NK-92 (cell line): Measurements from ENCODE around the gene CNTNAP5.

Experiments
- DNase-seq: peaks from one replicate; lab custom pipeline; 2025; ENCODE audit not compliant: unreplicated experiment; lab: John Stamatoyannopoulos, UW

CNTNAP5 gene

GRCh38 chr2:124258140-124258880, 233.2 kb downstream of the CNTNAP5 start:
- DNase-seq = no peak

GRCh38 chr2:124261456-124261855, 236.4 kb downstream of the CNTNAP5 start:
- DNase-seq = no peak

GRCh38 chr2:124264551-124265091, 239.5 kb downstream of the CNTNAP5 start:
- no peak for DNase-seq

GRCh38 chr2:124267794-124268193, 242.7 kb downstream of the CNTNAP5 start:
- no peak for DNase-seq

GRCh38 chr2:124269348-124269747, 244.3 kb downstream of the CNTNAP5 start:
- no peak for DNase-seq

- DNase-seq = no peak
These were observed 247.3 kb downstream of the CNTNAP5 start for GRCh38 chr2:124272261-124272841.

- DNase-seq = no peak
These were observed 256.5 kb downstream of the CNTNAP5 start for GRCh38 chr2:124281541-124281940.

GRCh38 chr2:124283096-124283495, 258.0 kb downstream of the CNTNAP5 start:
- no peak for DNase-seq

GRCh38 chr2:124286089-124286783, 261.1 kb downstream of the CNTNAP5 start:
- no peak for DNase-seq

GRCh38 chr2:124289060-124289459, 264.0 kb downstream of the CNTNAP5 start:
- DNase-seq = no peak

- DNase-seq = no peak
These were observed 264.5 kb downstream of the CNTNAP5 start for GRCh38 chr2:124289615-124290014.

- no peak for DNase-seq
These were observed 271.4 kb downstream of the CNTNAP5 start for GRCh38 chr2:124296470-124296869.

- no peak for DNase-seq
These were observed 276.8 kb downstream of the CNTNAP5 start for GRCh38 chr2:124301915-124302314.

- DNase-seq = no peak
These were observed 283.4 kb downstream of the CNTNAP5 start for GRCh38 chr2:124308319-124309062.

GRCh38 chr2:124309563-124310138, 284.6 kb downstream of the CNTNAP5 start:
- no peak for DNase-seq

- no peak for DNase-seq
These were observed 285.6 kb downstream of the CNTNAP5 start for GRCh38 chr2:124310671-124311070.

GRCh38 chr2:124314084-124314483, 289.0 kb downstream of the CNTNAP5 start:
- DNase-seq = no peak

- no peak for DNase-seq
These were observed 290.3 kb downstream of the CNTNAP5 start for GRCh38 chr2:124315221-124315880.

GRCh38 chr2:124316133-124316532, 291.0 kb downstream of the CNTNAP5 start:
- no peak for DNase-seq

GRCh38 chr2:124316881-124317605, 292.0 kb downstream of the CNTNAP5 start:
- no peak for DNase-seq
